Calu3 (cell line): ENCODE data around the gene MIEF2. TPM values are rescaled to one million over a fixed set of nuclear protein-coding genes. Genes with fewer than 3 reads are reported as not detected.
A peak's percentile ranks its signal among the peaks of the same experiment; 100 is the strongest.

ENCODE experiments used
- BruUV-seq: library from RNA; stranded (reverse); fragments of 400-500 nt; replicated peaks from 2 replicates; lab custom pipeline; 2021; lab: Mats Ljungman, UMichigan
- CTCF ChIA-PET: fragments of 300-600 bp; sonication (Branson Sonifier 250); formaldehyde crosslinking; loops from one replicate; lab custom pipeline; 2022; ENCODE audit warnings: antibody characterized with exemption; lab: Charles Lee
- DNase-seq: peaks from one replicate; pipeline ENCODE4 v3.0.0; 2022
- H3K27ac Mint-ChIP-seq: one replicate; pipeline ENCODE4 v1.8.0; 2022; ENCODE audit warnings: mixed read lengths; ENCODE audit not compliant: unreplicated experiment
- H3K27me3 Mint-ChIP-seq: one replicate; pipeline ENCODE4 v1.8.0; 2022; ENCODE audit warnings: mixed read lengths; ENCODE audit not compliant: unreplicated experiment
- H3K36me3 Mint-ChIP-seq: one replicate; pipeline ENCODE4 v1.8.0; 2022; ENCODE audit warnings: mild to moderate bottlenecking, moderate library complexity, mixed read lengths; ENCODE audit not compliant: insufficient read depth, unreplicated experiment
- H3K4me1 Mint-ChIP-seq: one replicate; pipeline ENCODE4 v1.8.0; 2022; ENCODE audit warnings: mild to moderate bottlenecking, low read depth, mixed read lengths; ENCODE audit not compliant: unreplicated experiment
- H3K4me3 Mint-ChIP-seq: one replicate; pipeline ENCODE4 v1.8.0; 2022; ENCODE audit warnings: mild to moderate bottlenecking, low read depth, moderate library complexity, mixed read lengths; ENCODE audit not compliant: unreplicated experiment
- H3K9me3 Mint-ChIP-seq: one replicate; pipeline ENCODE4 v1.8.0; 2022; ENCODE audit warnings: low read depth, mixed read lengths; ENCODE audit not compliant: unreplicated experiment
- intact Hi-C: fragments of 100-400 bp; cut with micrococcal nuclease; formaldehyde crosslinking; loops from one replicate; pipeline ENCODE4 v1.10.0; 2022; ENCODE audit not compliant: unreplicated experiment
- total RNA-seq: library from RNA; stranded (reverse); gene quantifications from 2 replicates; pipeline ENCODE4 v1.2.3, GENCODE V29; 2022
- TF ChIP-seq, protein P1 (sequence below): fragments of 200-600 bp; IDR thresholded peaks from one replicate; pipeline ENCODE4 v1.8.0; 2022; ENCODE audit warnings: antibody characterized with exemption; ENCODE audit not compliant: unreplicated experiment

MIEF2 gene
- total RNA-seq, 1 experiment from 2014 or later: 13.3 TPM

GRCh38 chr17:18261659-18262058 is 1.2 kb downstream of the MIEF2 start:
- intact Hi-C loops: no loop called here
- no peaks in the 10 kb centered on the region for H3K9me3 Mint-ChIP-seq
- no TSS peak for BruUV-seq
- H3K27ac Mint-ChIP-seq: peak overlapping the region; percentile 54
- H3K27me3 Mint-ChIP-seq: no peaks in the 10 kb centered on the region
- peaks cover 51% of the 10 kb centered on the region for H3K36me3 Mint-ChIP-seq
- no peak for DNase-seq
- TF ChIP-seq, protein P1, sequence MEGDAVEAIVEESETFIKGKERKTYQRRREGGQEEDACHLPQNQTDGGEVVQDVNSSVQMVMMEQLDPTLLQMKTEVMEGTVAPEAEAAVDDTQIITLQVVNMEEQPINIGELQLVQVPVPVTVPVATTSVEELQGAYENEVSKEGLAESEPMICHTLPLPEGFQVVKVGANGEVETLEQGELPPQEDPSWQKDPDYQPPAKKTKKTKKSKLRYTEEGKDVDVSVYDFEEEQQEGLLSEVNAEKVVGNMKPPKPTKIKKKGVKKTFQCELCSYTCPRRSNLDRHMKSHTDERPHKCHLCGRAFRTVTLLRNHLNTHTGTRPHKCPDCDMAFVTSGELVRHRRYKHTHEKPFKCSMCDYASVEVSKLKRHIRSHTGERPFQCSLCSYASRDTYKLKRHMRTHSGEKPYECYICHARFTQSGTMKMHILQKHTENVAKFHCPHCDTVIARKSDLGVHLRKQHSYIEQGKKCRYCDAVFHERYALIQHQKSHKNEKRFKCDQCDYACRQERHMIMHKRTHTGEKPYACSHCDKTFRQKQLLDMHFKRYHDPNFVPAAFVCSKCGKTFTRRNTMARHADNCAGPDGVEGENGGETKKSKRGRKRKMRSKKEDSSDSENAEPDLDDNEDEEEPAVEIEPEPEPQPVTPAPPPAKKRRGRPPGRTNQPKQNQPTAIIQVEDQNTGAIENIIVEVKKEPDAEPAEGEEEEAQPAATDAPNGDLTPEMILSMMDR: no peak
- CTCF ChIA-PET: interaction anchor here (0.6 kb wide), 1 partner anchor 9 kb away, joined by 7 read pairs; no protein-coding TSS in a partner anchor
- H3K4me3 Mint-ChIP-seq: peak overlapping the region; percentile 84
- H3K4me1 Mint-ChIP-seq: no peaks in the 10 kb centered on the region

GRCh38 chr17:18262111-18262510 is 1.6 kb downstream of the MIEF2 start:
- no TSS peak for BruUV-seq
- Mint-ChIP-seq H3K27me3 (no peaks in the 10 kb centered on the region), H3K4me1 (no peaks in the 10 kb centered on the region), H3K9me3 (no peaks in the 10 kb centered on the region), H3K4me3 (peak overlapping the region; percentile 84), H3K27ac (peak overlapping the region; percentile 54), H3K36me3 (peaks cover 46% of the 10 kb centered on the region)
- intact Hi-C loops: no loop called here
- no peak for DNase-seq
- TF ChIP-seq, protein P1: no peak
- CTCF ChIA-PET: interaction anchor here (0.6 kb wide), 1 partner anchor 9 kb away, joined by 7 read pairs; no protein-coding TSS in a partner anchor

DNA sequence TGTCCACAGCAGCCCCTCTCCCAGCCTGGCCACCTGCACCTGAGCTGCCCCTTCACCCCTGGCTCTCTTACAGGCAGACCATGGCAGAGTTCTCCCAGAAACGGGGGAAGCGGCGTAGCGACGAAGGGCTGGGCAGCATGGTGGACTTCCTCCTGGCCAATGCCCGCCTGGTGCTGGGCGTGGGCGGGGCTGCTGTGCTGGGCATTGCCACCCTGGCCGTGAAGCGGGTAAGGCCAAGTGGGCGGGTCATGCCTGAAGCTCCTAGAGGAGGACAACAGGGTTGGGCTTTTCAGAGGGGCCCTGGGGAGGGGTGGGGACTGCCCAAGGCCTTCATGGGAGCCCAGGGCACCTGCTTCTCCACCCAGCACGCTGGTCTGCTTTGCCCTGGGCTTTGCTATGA is 2.2 kb downstream of the MIEF2 start:
- no peak overlapping the region for H3K4me3 Mint-ChIP-seq
- H3K4me1 Mint-ChIP-seq: no peaks in the 10 kb centered on the region
- TF ChIP-seq, protein P1: no peak
- no peaks in the 10 kb centered on the region for H3K27me3 Mint-ChIP-seq
- CTCF ChIA-PET: no interaction called here
- BruUV-seq: no TSS peak
- intact Hi-C loops: no loop called here
- H3K36me3 Mint-ChIP-seq: peaks cover 41% of the 10 kb centered on the region
- H3K27ac Mint-ChIP-seq: no peak overlapping the region
- no peaks in the 10 kb centered on the region for H3K9me3 Mint-ChIP-seq
- no peak for DNase-seq

- H3K4me3 Mint-ChIP-seq: no peak overlapping the region
- BruUV-seq: no TSS peak
- intact Hi-C loops: no loop called here
- DNase-seq: no peak
- H3K36me3 Mint-ChIP-seq: peaks cover 37% of the 10 kb centered on the region
- TF ChIP-seq, protein P1: no peak
- no peaks in the 10 kb centered on the region for H3K9me3 Mint-ChIP-seq
- H3K4me1 Mint-ChIP-seq: no peaks in the 10 kb centered on the region
- CTCF ChIA-PET: no interaction called here
- H3K27ac Mint-ChIP-seq: no peak overlapping the region
- H3K27me3 Mint-ChIP-seq: no peaks in the 10 kb centered on the region
Measured at GRCh38 chr17:18263885-18264682, 3.6 kb downstream of the MIEF2 start.
